HCT116 (cell line): ENCODE measurements around the gene DMBX1.

ENCODE experiments used
- CTCF ChIP-seq, 3 experiments: fragments of 200-600 bp in 1 of 3; sonication (generic) in 1 of 3; IDR thresholded peaks in 2 of 3; conservative IDR thresholded peaks in 1 of 3; 2 replicates each; pipeline ENCODE4 v1.5.1; 2012 to 2017; ENCODE audit warnings: low read depth in 2 of 3, low read length in 2 of 3, antibody characterized with exemption in 1 of 3, borderline replicate concordance in 1 of 3, control low read depth in 1 of 3, mild to moderate bottlenecking in 1 of 3, mixed read lengths in 1 of 3, mixed run types in 1 of 3, moderate library complexity in 1 of 3; ENCODE audit not compliant: insufficient read depth in 1 of 3
- JUND ChIP-seq: IDR thresholded peaks from 2 replicates; pipeline ENCODE4 v1.6.1; 2012
- POLR2AphosphoS5 ChIP-seq: IDR thresholded peaks from 2 replicates; pipeline ENCODE4 v1.6.1; 2011; ENCODE audit warnings: mild to moderate bottlenecking, low read depth, low read length, moderate library complexity
- ZNF274 ChIP-seq: fragments of 200-500 bp; sonication (Bioruptor generic); IDR thresholded peaks from 2 replicates; pipeline ENCODE4 v1.6.1; 2014; ENCODE audit warnings: mild to moderate bottlenecking, low read depth, low read length, inconsistent platforms

- no peak for TF ChIP-seq ZNF274
- TF ChIP-seq POLR2AphosphoS5: no peak
- no peak for TF ChIP-seq CTCF (IDR thresholded peaks at IDR 0.05 in 2 of 3, conservative IDR thresholded peaks at IDR 0.05 in 1 of 3; ENCODE audit: borderline replicate concordance in 1 of 3, insufficient read depth in 1 of 3, low read depth in 2 of 3, low read length in 2 of 3)
- TF ChIP-seq JUND: no peak
Observed at GRCh38 chr1:46493316-46494032, 3.8 kb downstream of the DMBX1 start.
